Measurements from ENCODE around the gene FHIT.

The FHIT gene

DNA sequence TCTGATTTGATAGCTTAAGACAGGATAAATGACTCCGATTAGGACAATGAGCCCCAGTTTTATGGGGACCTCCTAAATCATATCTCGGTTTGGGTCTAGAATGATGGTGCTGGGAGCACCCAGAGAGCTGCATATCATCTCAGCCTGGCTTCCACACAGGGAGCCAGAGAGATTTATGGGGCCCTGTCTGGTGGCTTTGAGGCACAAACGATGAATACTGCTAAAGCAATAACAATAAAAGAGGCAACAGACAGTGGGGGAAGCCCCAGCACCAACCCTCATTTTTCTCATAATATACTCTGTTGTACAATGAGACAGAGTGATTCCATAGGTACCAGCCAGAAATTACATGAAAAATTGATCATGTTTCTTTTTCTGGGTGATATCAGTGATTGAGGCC lies 1312.4 kb downstream of the FHIT start:
- Histone ChIP-seq H3K9me2 (replicated peaks; ENCODE audit: insufficient read depth, low read length) (no peaks in the 10 kb centered on the region), H4K20me1 (ENCODE audit: low read depth, low read length) (no peaks in the 10 kb centered on the region), H3F3A (ENCODE audit: insufficient read depth) (no peaks in the 10 kb centered on the region), H3K9ac (ENCODE audit: low read length) (no peak overlapping the region), H3K27ac (ENCODE audit: low read depth, low read length) (no peak overlapping the region), H3K4me3 (ENCODE audit: insufficient read depth, low read length, poor library complexity, severe bottlenecking) (no peak overlapping the region), H2AFZ (ENCODE audit: low read depth, low read length, severe bottlenecking) (no peak overlapping the region), H3K27me3 (ENCODE audit: low read length) (no peaks in the 10 kb centered on the region), H3K36me3 (ENCODE audit: low read length) (no peaks in the 10 kb centered on the region), H3K79me2 (ENCODE audit: insufficient read depth, low read length) (no peaks in the 10 kb centered on the region), H3K9me3 (ENCODE audit: insufficient read depth, low read length) (no peaks in the 10 kb centered on the region), H3K4me2 (ENCODE audit: low read depth, low read length, poor library complexity, severe bottlenecking) (no peak overlapping the region)
- TF ChIP-seq EZH2phosphoT487 (conservative IDR thresholded peaks at IDR 0.05; ENCODE audit: low read length) = no peak
- TF ChIP-seq, protein P1, sequence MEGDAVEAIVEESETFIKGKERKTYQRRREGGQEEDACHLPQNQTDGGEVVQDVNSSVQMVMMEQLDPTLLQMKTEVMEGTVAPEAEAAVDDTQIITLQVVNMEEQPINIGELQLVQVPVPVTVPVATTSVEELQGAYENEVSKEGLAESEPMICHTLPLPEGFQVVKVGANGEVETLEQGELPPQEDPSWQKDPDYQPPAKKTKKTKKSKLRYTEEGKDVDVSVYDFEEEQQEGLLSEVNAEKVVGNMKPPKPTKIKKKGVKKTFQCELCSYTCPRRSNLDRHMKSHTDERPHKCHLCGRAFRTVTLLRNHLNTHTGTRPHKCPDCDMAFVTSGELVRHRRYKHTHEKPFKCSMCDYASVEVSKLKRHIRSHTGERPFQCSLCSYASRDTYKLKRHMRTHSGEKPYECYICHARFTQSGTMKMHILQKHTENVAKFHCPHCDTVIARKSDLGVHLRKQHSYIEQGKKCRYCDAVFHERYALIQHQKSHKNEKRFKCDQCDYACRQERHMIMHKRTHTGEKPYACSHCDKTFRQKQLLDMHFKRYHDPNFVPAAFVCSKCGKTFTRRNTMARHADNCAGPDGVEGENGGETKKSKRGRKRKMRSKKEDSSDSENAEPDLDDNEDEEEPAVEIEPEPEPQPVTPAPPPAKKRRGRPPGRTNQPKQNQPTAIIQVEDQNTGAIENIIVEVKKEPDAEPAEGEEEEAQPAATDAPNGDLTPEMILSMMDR (IDR thresholded peaks at IDR 0.05; ENCODE audit: insufficient read depth, low read length, poor library complexity, severe bottlenecking) = no peak

DNA sequence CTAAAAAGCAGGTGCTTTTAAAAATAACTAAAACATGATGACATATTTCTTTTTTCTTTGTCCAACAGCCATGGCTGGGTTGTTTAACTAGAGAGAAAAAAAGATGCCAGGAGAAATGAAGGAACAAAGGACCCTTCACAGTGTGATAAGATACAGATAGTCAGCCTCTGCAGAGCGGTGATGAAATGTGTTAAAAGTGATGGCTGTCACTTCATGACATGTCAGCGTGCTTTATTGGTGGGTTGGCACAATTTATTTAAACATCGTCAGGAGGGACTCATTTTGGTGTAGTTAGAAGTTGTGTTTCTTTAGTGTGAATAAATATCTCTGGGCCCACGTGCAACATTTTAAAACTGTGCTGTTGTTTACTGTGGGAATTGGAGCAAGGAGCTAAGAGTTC lies 1314.1 kb downstream of the FHIT start:
- no peak overlapping the region for H2AFZ ChIP-seq (ENCODE audit: low read depth, low read length, severe bottlenecking)
- no peak overlapping the region for H3K4me3 ChIP-seq (ENCODE audit: insufficient read depth, low read length, poor library complexity, severe bottlenecking)
- H3K27me3 ChIP-seq (ENCODE audit: low read length) = no peaks in the 10 kb centered on the region
- no peaks in the 10 kb centered on the region for H3K79me2 ChIP-seq (ENCODE audit: insufficient read depth, low read length)
- H3K9me3 ChIP-seq (ENCODE audit: insufficient read depth, low read length) = no peaks in the 10 kb centered on the region
- H3F3A ChIP-seq (ENCODE audit: insufficient read depth) = no peaks in the 10 kb centered on the region
- H3K9ac ChIP-seq (ENCODE audit: low read length) = no peak overlapping the region
- H3K9me2 ChIP-seq (replicated peaks; ENCODE audit: insufficient read depth, low read length) = no peaks in the 10 kb centered on the region
- H3K4me2 ChIP-seq (ENCODE audit: low read depth, low read length, poor library complexity, severe bottlenecking) = no peak overlapping the region
- no peak overlapping the region for H3K27ac ChIP-seq (ENCODE audit: low read depth, low read length)
- TF ChIP-seq, protein P1 (IDR thresholded peaks at IDR 0.05; ENCODE audit: insufficient read depth, low read length, poor library complexity, severe bottlenecking) = no peak
- no peak for TF ChIP-seq EZH2phosphoT487 (conservative IDR thresholded peaks at IDR 0.05; ENCODE audit: low read length)
- H3K36me3 ChIP-seq (ENCODE audit: low read length) = no peaks in the 10 kb centered on the region
- H4K20me1 ChIP-seq (ENCODE audit: low read depth, low read length) = no peaks in the 10 kb centered on the region

DNA sequence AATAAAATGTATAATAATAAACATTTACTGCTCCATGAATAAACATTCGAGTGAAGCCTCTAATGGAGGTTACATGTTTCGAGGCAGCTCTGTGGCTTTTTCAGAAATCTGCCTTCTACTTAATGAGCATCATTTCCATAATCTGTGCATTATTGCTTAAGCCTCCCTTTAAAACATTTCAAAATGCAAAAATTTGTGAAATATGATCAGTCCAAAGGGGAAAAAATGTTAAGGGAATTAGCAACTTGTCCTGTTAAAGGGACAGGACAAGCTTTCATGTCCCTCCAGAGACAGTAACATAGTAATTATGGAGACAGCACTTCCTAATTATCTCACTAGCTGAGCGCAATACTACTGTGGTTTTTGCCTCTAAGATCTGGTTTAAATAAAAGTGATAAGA lies 1314.8 kb downstream of the FHIT start:
- Histone ChIP-seq H2AFZ (ENCODE audit: low read depth, low read length, severe bottlenecking) (no peak overlapping the region), H3K4me3 (ENCODE audit: insufficient read depth, low read length, poor library complexity, severe bottlenecking) (no peak overlapping the region), H3K9me2 (replicated peaks; ENCODE audit: insufficient read depth, low read length) (no peaks in the 10 kb centered on the region), H3K79me2 (ENCODE audit: insufficient read depth, low read length) (no peaks in the 10 kb centered on the region), H3K27me3 (ENCODE audit: low read length) (no peaks in the 10 kb centered on the region), H3K4me2 (ENCODE audit: low read depth, low read length, poor library complexity, severe bottlenecking) (no peak overlapping the region), H3K9me3 (ENCODE audit: insufficient read depth, low read length) (no peaks in the 10 kb centered on the region), H3K27ac (ENCODE audit: low read depth, low read length) (no peak overlapping the region), H3K9ac (ENCODE audit: low read length) (no peak overlapping the region), H3F3A (ENCODE audit: insufficient read depth) (no peaks in the 10 kb centered on the region), H4K20me1 (ENCODE audit: low read depth, low read length) (no peaks in the 10 kb centered on the region), H3K36me3 (ENCODE audit: low read length) (no peaks in the 10 kb centered on the region)
- no peak for TF ChIP-seq EZH2phosphoT487 (conservative IDR thresholded peaks at IDR 0.05; ENCODE audit: low read length)
- TF ChIP-seq, protein P1 (IDR thresholded peaks at IDR 0.05; ENCODE audit: insufficient read depth, low read length, poor library complexity, severe bottlenecking) = no peak
